ENCODE measurements around the gene NEDD8.

The NEDD8 gene

DNA sequence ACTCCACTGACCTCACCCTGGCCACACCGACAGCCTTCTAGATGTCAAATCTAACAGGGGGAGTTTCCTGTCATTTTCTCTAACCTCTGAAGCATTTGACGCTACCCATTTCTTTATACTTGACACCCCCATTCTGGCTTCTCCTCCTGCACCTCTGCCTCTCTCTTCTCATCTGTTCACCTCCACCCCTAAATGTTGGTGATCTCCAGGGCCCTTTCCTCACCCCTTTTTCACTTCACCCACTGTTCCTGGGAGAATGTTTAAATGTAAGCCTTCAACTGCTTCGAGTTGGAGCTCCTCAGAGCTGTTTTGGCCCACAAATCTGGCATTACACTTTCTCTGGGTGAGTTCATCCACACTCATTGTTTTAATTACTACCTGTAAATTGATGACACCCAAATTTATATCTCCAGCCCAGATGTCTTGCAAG is 39.7 kb upstream of the NEDD8 start:
- Histone ChIP-seq H3K27ac (ENCODE audit: low read depth, low read length) (peak overlapping the region; percentile 15; the same call in 1 of the 2 replicates), H3F3A (ENCODE audit: insufficient read depth) (peaks cover 11% of the 10 kb centered on the region)

GRCh38 chr14:24271134-24271833 is 39.1 kb upstream of the NEDD8 start, which contains the start of gene RABGGTA:
Gene RABGGTA, minus strand, starts transcription at chr14:24271597. Its CDS starts 482 bp downstream, at chr14:24271115.
- Histone ChIP-seq H4K20me1 (ENCODE audit: low read depth, low read length) (no peaks in the 10 kb centered on the region), H3K4me3 (ENCODE audit: insufficient read depth, low read length, poor library complexity, severe bottlenecking) (peak within 1 kb of the TSS; percentile 70), H3K9me3 (ENCODE audit: insufficient read depth, low read length) (no peaks in the 10 kb centered on the region), H3K4me2 (ENCODE audit: low read depth, low read length, poor library complexity, severe bottlenecking) (peak within 1 kb of the TSS; percentile 66), H3K9ac (ENCODE audit: low read length) (peak within 1 kb of the TSS; percentile 77), H3K27ac (ENCODE audit: low read depth, low read length) (peak within 1 kb of the TSS; percentile 81), H3K9me2 (replicated peaks; ENCODE audit: insufficient read depth, low read length) (no peaks in the 10 kb centered on the region), H3K79me2 (ENCODE audit: insufficient read depth, low read length) (0 out of 2 replicates have a peak, but pooled peaks cover 2% of the 10 kb centered on the region), H3F3A (ENCODE audit: insufficient read depth) (peaks cover 11% of the 10 kb centered on the region), H3K36me3 (ENCODE audit: low read length) (no peaks in the 10 kb centered on the region), H2AFZ (ENCODE audit: low read depth, low read length, severe bottlenecking) (peak within 1 kb of the TSS; percentile 60), H3K27me3 (ENCODE audit: low read length) (no peaks in the 10 kb centered on the region)
- TF ChIP-seq, protein P1, sequence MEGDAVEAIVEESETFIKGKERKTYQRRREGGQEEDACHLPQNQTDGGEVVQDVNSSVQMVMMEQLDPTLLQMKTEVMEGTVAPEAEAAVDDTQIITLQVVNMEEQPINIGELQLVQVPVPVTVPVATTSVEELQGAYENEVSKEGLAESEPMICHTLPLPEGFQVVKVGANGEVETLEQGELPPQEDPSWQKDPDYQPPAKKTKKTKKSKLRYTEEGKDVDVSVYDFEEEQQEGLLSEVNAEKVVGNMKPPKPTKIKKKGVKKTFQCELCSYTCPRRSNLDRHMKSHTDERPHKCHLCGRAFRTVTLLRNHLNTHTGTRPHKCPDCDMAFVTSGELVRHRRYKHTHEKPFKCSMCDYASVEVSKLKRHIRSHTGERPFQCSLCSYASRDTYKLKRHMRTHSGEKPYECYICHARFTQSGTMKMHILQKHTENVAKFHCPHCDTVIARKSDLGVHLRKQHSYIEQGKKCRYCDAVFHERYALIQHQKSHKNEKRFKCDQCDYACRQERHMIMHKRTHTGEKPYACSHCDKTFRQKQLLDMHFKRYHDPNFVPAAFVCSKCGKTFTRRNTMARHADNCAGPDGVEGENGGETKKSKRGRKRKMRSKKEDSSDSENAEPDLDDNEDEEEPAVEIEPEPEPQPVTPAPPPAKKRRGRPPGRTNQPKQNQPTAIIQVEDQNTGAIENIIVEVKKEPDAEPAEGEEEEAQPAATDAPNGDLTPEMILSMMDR (IDR thresholded peaks at IDR 0.05; ENCODE audit: insufficient read depth, low read length, poor library complexity, severe bottlenecking), result peak; percentile 62
- no peak for TF ChIP-seq EZH2phosphoT487 (conservative IDR thresholded peaks at IDR 0.05; ENCODE audit: low read length)

More for the DNA sequence above, 39.7 kb upstream of the NEDD8 start:
- Histone ChIP-seq H3K79me2 (ENCODE audit: insufficient read depth, low read length) (0 out of 2 replicates have a peak, but pooled peaks cover 2% of the 10 kb centered on the region), H2AFZ (ENCODE audit: low read depth, low read length, severe bottlenecking) (peak overlapping the region; percentile 37), H3K27me3 (ENCODE audit: low read length) (no peaks in the 10 kb centered on the region), H3K4me2 (ENCODE audit: low read depth, low read length, poor library complexity, severe bottlenecking) (peak overlapping the region; percentile 66), H3K9me3 (ENCODE audit: insufficient read depth, low read length) (no peaks in the 10 kb centered on the region), H3K36me3 (ENCODE audit: low read length) (no peaks in the 10 kb centered on the region), H3K4me3 (ENCODE audit: insufficient read depth, low read length, poor library complexity, severe bottlenecking) (peak overlapping the region; percentile 53), H4K20me1 (ENCODE audit: low read depth, low read length) (no peaks in the 10 kb centered on the region), H3K9ac (ENCODE audit: low read length) (peak overlapping the region; percentile 77), H3K9me2 (replicated peaks; ENCODE audit: insufficient read depth, low read length) (no peaks in the 10 kb centered on the region)
- no peak for TF ChIP-seq EZH2phosphoT487 (conservative IDR thresholded peaks at IDR 0.05; ENCODE audit: low read length)
- TF ChIP-seq, protein P1 (IDR thresholded peaks at IDR 0.05; ENCODE audit: insufficient read depth, low read length, poor library complexity, severe bottlenecking), result no peak

GRCh38 chr14:24270537-24271133 is 38.5 kb upstream of the NEDD8 start:
- Histone ChIP-seq H2AFZ (ENCODE audit: low read depth, low read length, severe bottlenecking) (peak overlapping the region; percentile 60), H3K9me3 (ENCODE audit: insufficient read depth, low read length) (no peaks in the 10 kb centered on the region), H4K20me1 (ENCODE audit: low read depth, low read length) (no peaks in the 10 kb centered on the region), H3F3A (ENCODE audit: insufficient read depth) (peaks cover 11% of the 10 kb centered on the region), H3K4me2 (ENCODE audit: low read depth, low read length, poor library complexity, severe bottlenecking) (peak overlapping the region; percentile 66), H3K36me3 (ENCODE audit: low read length) (no peaks in the 10 kb centered on the region), H3K79me2 (ENCODE audit: insufficient read depth, low read length) (0 out of 2 replicates have a peak, but pooled peaks cover 2% of the 10 kb centered on the region), H3K9ac (ENCODE audit: low read length) (peak overlapping the region; percentile 77), H3K27me3 (ENCODE audit: low read length) (no peaks in the 10 kb centered on the region), H3K4me3 (ENCODE audit: insufficient read depth, low read length, poor library complexity, severe bottlenecking) (peak overlapping the region; percentile 70), H3K27ac (ENCODE audit: low read depth, low read length) (peak overlapping the region; percentile 81), H3K9me2 (replicated peaks; ENCODE audit: insufficient read depth, low read length) (no peaks in the 10 kb centered on the region)
- TF ChIP-seq, protein P1 (IDR thresholded peaks at IDR 0.05; ENCODE audit: insufficient read depth, low read length, poor library complexity, severe bottlenecking), result no peak
- TF ChIP-seq EZH2phosphoT487 (conservative IDR thresholded peaks at IDR 0.05; ENCODE audit: low read length), result no peak

All from SU-DHL-6 (cell line).